Activated CD4-positive, alpha-beta memory T cell treated with anti-CD3 and anti-CD28 coated beads for 36 hours (primary cell): ENCODE data around the gene SCLT1. TPM values are rescaled to one million over a fixed set of nuclear protein-coding genes. Genes with fewer than 3 reads are reported as not detected.
"Not testable (repeated sequence)": the region's sequence is repeated elsewhere in the genome, so short reads cannot be mapped to it uniquely, and the experiment has no call there.

Experiments
- CTCF ChIA-PET: fragments of 350-600 bp; sonication (Branson Sonifier 250); formaldehyde crosslinking; loops from one replicate; lab custom pipeline; 2021; ENCODE audit warnings: antibody characterized with exemption, inconsistent platforms; lab: Charles Lee
- POLR2A ChIA-PET: fragments of 350-600 bp; sonication (Branson Sonifier 250); formaldehyde crosslinking; loops from one replicate; lab custom pipeline; 2021; ENCODE audit warnings: antibody characterized with exemption; lab: Charles Lee
- DNase-seq: peaks from one replicate; pipeline ENCODE4 v3.0.0-alpha.2; 2020
- H3K27ac Mint-ChIP-seq: one replicate; pipeline ENCODE4 v1.8.0; 2021; ENCODE audit warnings: mixed read lengths
- H3K27me3 Mint-ChIP-seq: one replicate; pipeline ENCODE4 v1.8.0; 2021; ENCODE audit warnings: mixed read lengths
- H3K36me3 Mint-ChIP-seq: one replicate; pipeline ENCODE4 v1.8.0; 2021; ENCODE audit warnings: mixed read lengths
- H3K4me1 Mint-ChIP-seq: one replicate; pipeline ENCODE4 v1.8.0; 2021; ENCODE audit warnings: low read depth, mixed read lengths
- H3K4me3 Mint-ChIP-seq: one replicate; pipeline ENCODE4 v1.8.0; 2021; ENCODE audit warnings: mild to moderate bottlenecking, mixed read lengths
- H3K9me3 Mint-ChIP-seq: one replicate; pipeline ENCODE4 v1.8.0; 2021; ENCODE audit warnings: mixed read lengths
- intact Hi-C: fragments of 100-400 bp; cut with micrococcal nuclease; formaldehyde crosslinking; loops from one replicate; pipeline ENCODE4 v1.15.1; 2023
- total RNA-seq, 2 experiments: library from RNA; stranded (reverse); gene quantifications; one replicate each; pipeline ENCODE4 v1.2.3, GENCODE V29; 2021

Gene SCLT1
- 10 to 100 TPM; 20.8 to 20.9 TPM for total RNA-seq

DNA sequence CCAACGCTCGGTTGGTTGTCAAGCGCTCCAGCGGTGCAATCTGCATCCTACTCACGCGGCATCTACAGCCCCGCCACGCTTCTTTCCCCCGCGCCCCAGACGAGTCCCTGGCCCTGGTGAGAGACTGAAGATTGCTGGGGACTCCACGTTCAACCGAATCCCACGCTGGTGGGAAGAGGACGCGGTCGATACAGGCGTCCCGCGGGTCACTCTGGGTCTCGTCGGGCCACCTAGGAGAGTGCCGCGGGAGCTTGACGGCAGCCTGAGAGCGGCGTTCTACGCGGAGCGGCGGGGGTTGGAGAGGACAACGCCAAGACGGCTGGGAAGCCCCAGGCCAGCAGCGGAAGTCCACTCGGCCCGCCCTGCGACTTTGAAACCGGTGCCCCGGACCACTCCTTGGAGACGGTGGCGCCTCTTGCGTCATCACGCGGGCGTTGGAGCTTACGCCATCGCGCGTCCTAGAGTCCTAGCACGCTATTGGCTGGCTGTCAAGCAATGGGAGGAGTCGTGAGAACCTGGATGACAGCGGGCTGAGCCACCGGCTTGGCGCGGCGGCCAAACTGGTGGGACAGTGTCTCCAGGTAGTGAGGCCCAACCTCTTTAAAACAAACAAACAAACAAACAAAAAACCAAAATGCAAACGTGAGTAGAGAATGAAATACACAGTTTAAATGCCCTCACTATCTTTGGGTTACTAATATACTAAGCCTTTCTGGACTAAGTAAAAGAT lies at the start of gene SCLT1:
Gene SCLT1, minus strand, starts transcription at position 349 of the 730 bp plus-strand sequence. CDS start 436 bp downstream, outside the sequence.
- Mint-ChIP-seq H3K36me3 (no peaks in the 10 kb centered on the region), H3K27ac (no peak within 1 kb of the TSS), H3K9me3 (no peaks in the 10 kb centered on the region), H3K4me3 (peak within 1 kb of the TSS; percentile 53), H3K27me3 (no peaks in the 10 kb centered on the region), H3K4me1 (peaks cover 33% of the 10 kb centered on the region)
- CTCF ChIA-PET, result interaction anchor here (1.4 kb wide), 1 partner anchor 281 kb away, joined by 4 read pairs; no protein-coding TSS in a partner anchor
- intact Hi-C loops, result loop anchor here (1.0 to 10.0 kb wide), 9 partner anchors 47 to 1213 kb away; partner anchors contain the start of genes ABHD18, LARP1B, MFSD8 and PLK4
- DNase-seq, result peak; percentile 98
- POLR2A ChIA-PET, result interaction anchor here (0.6 to 2.3 kb wide), 5 partner anchors 11 to 392 kb away, joined by 3 to 17 read pairs (median 3); no protein-coding TSS in a partner anchor

DNA sequence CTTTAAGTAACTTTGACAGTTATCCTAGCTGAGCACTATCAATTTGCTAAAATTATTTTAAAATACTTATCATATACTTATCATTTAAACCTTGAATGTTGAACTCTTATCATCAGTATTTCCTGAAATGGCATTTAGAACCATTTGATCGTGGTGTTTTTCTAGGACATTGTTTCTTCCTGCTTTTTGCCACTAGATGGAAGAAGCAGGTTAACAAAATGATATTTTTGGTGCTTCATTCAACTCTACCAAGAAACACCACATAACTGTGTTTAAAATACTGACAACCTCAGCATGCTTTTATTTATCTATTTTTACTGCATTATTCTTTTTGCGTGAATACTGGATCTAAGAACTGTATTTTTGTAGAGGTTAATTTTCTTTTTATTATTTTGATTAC lies 47.2 kb upstream of the SCLT1 start:
- Mint-ChIP-seq H3K4me3 (no peak overlapping the region), H3K4me1 (no peaks in the 10 kb centered on the region), H3K9me3 (no peaks in the 10 kb centered on the region), H3K36me3 (no peaks in the 10 kb centered on the region), H3K27me3 (peaks cover 3% of the 10 kb centered on the region), H3K27ac (no peak overlapping the region)
- POLR2A ChIA-PET, result no interaction called here
- CTCF ChIA-PET, result no interaction called here
- intact Hi-C loops, result no loop called here
- DNase-seq, result no peak

DNA sequence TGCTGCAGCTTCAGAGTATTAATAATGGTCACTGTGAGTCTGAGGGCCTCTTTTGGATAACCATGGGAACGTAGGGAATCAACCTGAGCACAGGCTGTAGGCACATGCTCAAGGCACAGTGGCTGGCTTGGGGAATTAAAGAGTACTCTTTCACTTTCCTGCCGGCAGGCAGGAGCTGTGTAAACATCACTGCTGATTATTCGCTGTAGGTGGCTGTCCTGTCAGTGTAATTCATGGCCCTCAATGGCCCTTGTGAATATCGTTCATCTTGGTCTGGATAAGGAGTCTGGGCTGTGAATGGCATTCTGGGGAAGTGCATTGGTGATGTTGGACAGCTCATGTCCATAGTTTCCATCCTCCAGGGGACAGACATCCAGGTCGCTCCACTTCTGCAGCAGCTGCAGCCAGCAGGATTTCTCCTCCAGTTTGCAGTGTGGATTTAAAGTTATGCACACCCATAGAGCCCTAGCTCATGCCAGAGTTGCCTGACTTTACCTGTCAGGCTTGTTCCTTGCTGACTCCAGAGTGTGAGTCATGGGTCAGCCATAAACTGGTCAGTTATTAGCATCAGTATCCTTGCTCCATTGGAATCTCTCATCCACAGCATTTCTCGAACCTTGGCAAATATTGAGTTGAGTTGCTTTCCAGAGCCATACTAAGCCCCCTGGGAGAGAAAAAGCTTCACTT lies 45.6 kb upstream of the SCLT1 start:
- no peaks in the 10 kb centered on the region for H3K4me1 Mint-ChIP-seq
- intact Hi-C loops, result no loop called here
- H3K36me3 Mint-ChIP-seq, result no peaks in the 10 kb centered on the region
- H3K9me3 Mint-ChIP-seq, result no peaks in the 10 kb centered on the region
- H3K4me3 Mint-ChIP-seq, result no peak overlapping the region
- CTCF ChIA-PET, result no interaction called here
- no peak for DNase-seq
- peaks cover 3% of the 10 kb centered on the region for H3K27me3 Mint-ChIP-seq
- POLR2A ChIA-PET, result no interaction called here
- no peak overlapping the region for H3K27ac Mint-ChIP-seq

DNA sequence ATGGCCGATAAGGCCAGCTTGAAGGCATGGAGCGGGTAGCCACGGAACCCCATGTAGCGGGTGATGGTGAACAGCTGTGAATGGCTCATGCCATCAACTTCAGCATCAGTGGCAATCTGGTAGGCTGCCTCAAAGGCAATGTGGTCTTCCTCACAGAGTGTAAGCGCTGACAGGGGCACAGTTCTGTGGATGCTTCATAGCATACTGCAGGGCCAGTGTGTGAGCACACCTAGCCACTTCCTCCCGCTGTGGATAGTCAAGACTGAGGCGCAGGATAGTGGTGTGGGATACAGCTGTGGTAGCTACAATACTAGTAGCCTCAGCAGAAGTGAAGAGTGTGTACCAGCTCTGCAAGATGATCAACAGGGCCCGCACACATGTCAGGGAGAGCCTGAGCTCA lies 43.1 kb upstream of the SCLT1 start:
- POLR2A ChIA-PET, result interaction anchor here (0.5 kb wide), 1 partner anchor 53 kb away, joined by 3 read pairs; no protein-coding TSS in a partner anchor
- Mint-ChIP-seq H3K36me3 (no peaks in the 10 kb centered on the region), H3K9me3 (peaks cover 4% of the 10 kb centered on the region), H3K4me3 (no peak overlapping the region), H3K27me3 (peaks cover 3% of the 10 kb centered on the region), H3K27ac (no peak overlapping the region), H3K4me1 (no peaks in the 10 kb centered on the region)
- intact Hi-C loops, result no loop called here
- CTCF ChIA-PET, result interaction anchor here (0.6 kb wide), 1 partner anchor 9 kb away, joined by 3 read pairs; no protein-coding TSS in a partner anchor
- DNase-seq, result no peak

DNA sequence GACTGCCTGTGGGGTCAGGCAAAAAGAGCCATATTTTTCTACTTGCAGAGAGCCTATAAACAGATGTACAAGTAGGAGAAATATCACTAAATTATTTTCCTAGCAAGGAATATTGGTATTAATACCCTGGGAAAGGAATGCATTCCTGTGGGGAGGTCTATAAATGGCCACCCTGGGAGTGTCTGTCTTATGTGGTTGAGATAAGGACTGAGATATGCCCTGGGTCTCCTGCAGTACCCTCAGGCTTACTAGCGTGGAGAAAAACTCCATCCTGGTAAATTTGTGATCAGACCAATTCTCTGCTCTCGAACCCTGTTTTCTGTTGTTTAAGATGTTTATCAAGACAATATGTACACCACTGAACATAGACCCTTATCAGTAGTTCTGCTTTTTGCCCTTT lies 38.0 kb upstream of the SCLT1 start:
- no peak overlapping the region for H3K4me3 Mint-ChIP-seq

DNA sequence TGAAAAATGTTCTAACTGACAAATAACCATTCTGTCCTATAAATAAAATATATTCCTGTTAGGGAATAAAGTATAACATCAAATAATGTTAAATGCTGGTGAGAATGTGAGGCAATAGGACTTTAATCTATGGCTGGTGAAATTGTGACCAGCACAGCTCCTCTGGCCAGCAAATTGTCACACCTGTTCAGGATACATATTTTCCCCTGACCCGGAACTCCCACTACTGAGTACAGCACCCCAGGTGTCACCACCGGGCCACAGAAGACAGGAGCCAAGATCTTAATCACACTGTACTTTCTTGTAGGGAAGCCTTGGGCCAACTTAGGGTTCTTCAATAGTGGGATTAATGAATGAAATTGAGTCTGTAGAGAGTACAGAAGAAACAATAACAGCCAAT lies 35.8 kb upstream of the SCLT1 start:
- intact Hi-C loops, result no loop called here
- no peak overlapping the region for H3K27ac Mint-ChIP-seq
- no peaks in the 10 kb centered on the region for H3K4me1 Mint-ChIP-seq
- peaks cover 7% of the 10 kb centered on the region for H3K9me3 Mint-ChIP-seq
- H3K27me3 Mint-ChIP-seq, result peaks cover 2% of the 10 kb centered on the region
- POLR2A ChIA-PET, result no interaction called here
- CTCF ChIA-PET, result no interaction called here
- H3K36me3 Mint-ChIP-seq, result no peaks in the 10 kb centered on the region
- H3K4me3 Mint-ChIP-seq, result no peak overlapping the region
- DNase-seq, result no peak

More for the DNA sequence above, 38.0 kb upstream of the SCLT1 start:
- intact Hi-C loops, result no loop called here
- no peaks in the 10 kb centered on the region for H3K36me3 Mint-ChIP-seq
- POLR2A ChIA-PET, result no interaction called here
- no peaks in the 10 kb centered on the region for H3K4me1 Mint-ChIP-seq
- CTCF ChIA-PET, result no interaction called here
- no peaks in the 10 kb centered on the region for H3K27me3 Mint-ChIP-seq
- no peak overlapping the region for H3K27ac Mint-ChIP-seq
- peaks cover 7% of the 10 kb centered on the region for H3K9me3 Mint-ChIP-seq
- DNase-seq, result no peak

DNA sequence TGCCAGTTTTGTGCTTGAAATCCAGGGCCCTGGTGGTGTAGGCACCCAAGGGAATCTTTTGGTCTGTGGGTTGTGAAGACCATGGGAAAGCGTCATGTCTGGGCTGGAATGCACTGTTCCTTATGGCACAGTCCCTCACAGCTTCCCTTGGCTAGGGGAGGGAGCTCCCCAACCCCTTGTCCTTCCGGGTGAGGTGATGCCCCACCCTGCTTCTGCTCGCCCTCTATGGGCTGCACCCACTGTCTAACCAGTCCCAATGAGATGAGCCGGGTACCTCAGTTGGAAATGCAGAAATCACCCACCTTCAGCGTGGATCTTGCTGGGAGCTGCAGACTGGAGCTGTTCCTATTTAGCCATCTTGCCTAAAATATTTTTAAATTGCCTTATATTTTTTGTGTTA lies 33.3 kb upstream of the SCLT1 start:
- DNase-seq, H3K9me3 Mint-ChIP-seq, H3K27me3 Mint-ChIP-seq, H3K4me3 Mint-ChIP-seq, H3K27ac Mint-ChIP-seq, H3K4me1 Mint-ChIP-seq, POLR2A ChIA-PET, H3K36me3 Mint-ChIP-seq, CTCF ChIA-PET, intact Hi-C loops: not testable (repeated sequence)

DNA sequence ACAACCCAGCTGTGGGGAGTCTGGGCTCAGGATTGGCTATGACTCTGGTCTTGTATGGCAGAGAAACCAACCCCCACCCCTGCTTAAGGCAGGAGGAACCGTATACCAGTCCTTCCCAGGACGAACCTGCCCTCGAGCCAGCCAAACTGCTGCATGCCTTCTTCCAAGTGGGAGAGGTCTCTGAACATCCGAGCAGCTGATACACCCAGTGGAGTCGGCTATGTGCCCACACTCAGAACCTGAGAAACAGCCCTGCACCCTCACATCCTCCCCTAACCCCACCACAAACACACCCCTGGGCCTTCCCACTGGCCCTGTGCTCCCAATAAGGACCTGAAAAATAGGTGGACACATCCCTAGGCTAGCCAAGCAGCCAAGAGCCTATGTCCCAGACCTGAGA lies 24.4 kb upstream of the SCLT1 start:
- ChIA-PET CTCF (no interaction called here), POLR2A (no interaction called here)
- Mint-ChIP-seq H3K9me3 (no peaks in the 10 kb centered on the region), H3K27ac (no peak overlapping the region), H3K27me3 (no peaks in the 10 kb centered on the region), H3K4me3 (no peak overlapping the region), H3K36me3 (no peaks in the 10 kb centered on the region), H3K4me1 (no peaks in the 10 kb centered on the region)
- intact Hi-C loops, result no loop called here
- DNase-seq, result no peak

DNA sequence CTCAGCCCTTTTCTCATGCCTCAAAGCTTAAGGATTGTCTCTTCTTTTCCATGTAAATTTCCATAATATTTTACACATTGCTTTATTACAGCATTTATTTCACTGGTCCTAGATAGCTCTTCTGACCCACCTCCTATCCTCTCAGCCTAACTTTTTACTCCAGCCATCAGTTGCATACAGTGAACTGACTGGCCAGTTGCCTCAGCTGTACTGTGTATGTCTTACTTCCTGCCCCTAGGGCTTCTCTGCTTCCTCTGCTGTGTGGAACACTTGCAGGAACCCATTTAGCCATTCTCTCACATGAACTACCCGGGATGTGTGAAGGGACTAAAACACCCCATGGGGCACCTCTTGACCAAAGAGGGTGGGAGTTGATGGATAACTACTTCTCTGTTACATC lies 20.6 kb upstream of the SCLT1 start:
- no peak for DNase-seq
- H3K9me3 Mint-ChIP-seq, result no peaks in the 10 kb centered on the region
- CTCF ChIA-PET, result no interaction called here
- H3K4me1 Mint-ChIP-seq, result no peaks in the 10 kb centered on the region
- no peaks in the 10 kb centered on the region for H3K27me3 Mint-ChIP-seq
- H3K4me3 Mint-ChIP-seq, result no peak overlapping the region
- intact Hi-C loops, result no loop called here
- no peak overlapping the region for H3K27ac Mint-ChIP-seq
- H3K36me3 Mint-ChIP-seq, result peaks cover 9% of the 10 kb centered on the region
- POLR2A ChIA-PET, result no interaction called here

DNA sequence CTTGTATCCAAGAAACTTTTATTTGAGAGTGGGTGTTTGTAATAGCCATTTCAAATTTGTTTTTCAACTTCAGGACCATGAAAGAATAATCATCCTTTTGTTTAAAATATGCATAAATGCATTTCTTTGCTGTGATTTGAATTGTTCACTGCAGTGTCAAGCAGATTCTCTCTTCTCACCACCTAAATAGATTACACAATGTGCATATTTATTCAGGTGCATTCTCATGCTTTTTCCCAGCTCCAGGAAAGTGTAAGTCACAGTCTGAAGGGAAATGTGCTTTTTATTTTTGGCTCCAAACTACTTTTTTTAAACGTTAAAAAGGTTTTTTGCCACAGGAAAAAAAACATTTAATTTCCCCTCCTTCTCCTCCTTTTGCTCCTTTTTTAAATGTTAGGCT lies 20.1 kb upstream of the SCLT1 start:
- no peak overlapping the region for H3K27ac Mint-ChIP-seq
- H3K4me3 Mint-ChIP-seq, result no peak overlapping the region
- no peaks in the 10 kb centered on the region for H3K4me1 Mint-ChIP-seq
- no peaks in the 10 kb centered on the region for H3K9me3 Mint-ChIP-seq
- H3K36me3 Mint-ChIP-seq, result peaks cover 9% of the 10 kb centered on the region
- ChIA-PET CTCF (no interaction called here), POLR2A (no interaction called here)
- no peaks in the 10 kb centered on the region for H3K27me3 Mint-ChIP-seq
- DNase-seq, result no peak
- intact Hi-C loops, result no loop called here

DNA sequence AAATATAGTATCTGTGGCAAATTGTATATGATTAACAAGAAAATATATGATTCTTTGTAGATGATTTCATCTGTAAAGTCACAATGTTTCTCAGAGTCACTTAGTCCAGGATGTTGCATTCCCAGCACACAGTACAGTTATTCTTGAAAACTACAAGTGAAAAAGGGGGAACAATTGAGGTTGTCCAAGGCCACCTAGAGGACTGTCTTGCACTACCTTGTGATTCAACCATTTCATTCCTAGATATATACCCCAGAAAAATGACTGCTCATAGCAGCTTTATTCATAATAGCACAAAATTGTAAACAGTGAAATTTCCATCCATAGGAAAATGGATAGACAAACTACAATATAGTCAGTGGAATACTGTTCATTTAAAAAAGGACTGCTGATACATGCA lies 18.6 kb upstream of the SCLT1 start:
- intact Hi-C loops, result no loop called here
- Mint-ChIP-seq H3K27me3 (no peaks in the 10 kb centered on the region), H3K27ac (no peak overlapping the region), H3K36me3 (peaks cover 9% of the 10 kb centered on the region), H3K9me3 (no peaks in the 10 kb centered on the region), H3K4me1 (no peaks in the 10 kb centered on the region), H3K4me3 (no peak overlapping the region)
- no peak for DNase-seq
- POLR2A ChIA-PET, result no interaction called here
- CTCF ChIA-PET, result no interaction called here

DNA sequence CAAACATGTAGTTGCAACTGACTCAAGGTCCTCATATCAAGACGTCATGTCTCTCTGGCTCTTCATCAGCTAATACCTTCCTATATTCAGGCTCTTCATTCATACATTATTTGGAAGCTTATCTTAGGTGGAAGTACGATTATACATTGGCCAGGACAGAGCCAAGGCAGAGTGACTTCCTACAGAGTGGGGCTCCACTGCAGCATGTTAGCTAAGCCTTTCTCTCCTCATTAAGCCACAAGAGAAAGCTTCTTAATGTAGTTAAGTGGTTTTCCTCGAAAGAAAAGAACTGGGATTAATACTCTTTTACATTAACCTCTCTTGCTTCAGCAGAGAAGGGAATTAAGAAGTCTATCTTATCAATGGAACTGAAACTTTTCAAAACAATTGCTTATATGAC lies 17.6 kb upstream of the SCLT1 start:
- no peaks in the 10 kb centered on the region for H3K9me3 Mint-ChIP-seq
- POLR2A ChIA-PET, result no interaction called here
- peaks cover 9% of the 10 kb centered on the region for H3K36me3 Mint-ChIP-seq
- H3K4me1 Mint-ChIP-seq, result no peaks in the 10 kb centered on the region
- H3K27me3 Mint-ChIP-seq, result no peaks in the 10 kb centered on the region
- no peak for DNase-seq
- no peak overlapping the region for H3K27ac Mint-ChIP-seq
- H3K4me3 Mint-ChIP-seq, result no peak overlapping the region
- intact Hi-C loops, result no loop called here
- CTCF ChIA-PET, result no interaction called here
